Measurements from ENCODE around the gene ARNT2. TPM values are rescaled to one million over a fixed set of nuclear protein-coding genes. Genes with fewer than 3 reads are reported as not detected.

The ARNT2 gene
- total RNA-seq, 6 experiments from 2014 or later, result 2.4 to 16.6 (median 15.5) TPM

DNA sequence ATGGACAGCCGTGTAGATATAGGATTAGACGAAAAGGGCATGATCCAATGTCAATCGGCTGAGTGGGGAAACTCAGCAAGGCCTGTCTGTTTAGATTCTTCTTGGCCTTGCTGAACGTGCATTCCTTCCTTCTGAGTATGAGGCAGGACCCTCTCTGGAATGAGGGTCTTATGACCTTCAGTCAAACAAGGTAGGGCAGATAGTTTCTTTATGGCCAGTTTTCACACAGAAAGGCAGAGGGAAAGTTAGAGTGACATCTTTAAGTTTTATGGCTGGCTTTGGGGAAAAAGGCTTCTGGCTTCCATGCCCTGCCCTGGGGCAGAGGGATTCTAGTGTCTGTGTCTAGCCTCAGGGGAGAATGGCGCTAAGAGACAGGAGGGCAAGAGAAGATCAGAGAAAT is 29.7 kb downstream of the ARNT2 start:
- no peak for DNase-seq
- Mint-ChIP-seq H3K9me3 (no peaks in the 10 kb centered on the region), H3K27ac (no peak overlapping the region), H3K36me3 (ENCODE audit: low read depth) (no peaks in the 10 kb centered on the region), H3K27me3 (ENCODE audit: insufficient read depth) (peaks cover 8% of the 10 kb centered on the region; the same call in 1 of the 2 replicates), H3K4me3 (no peak overlapping the region), H3K4me1 (ENCODE audit: low read depth) (peaks cover 18% of the 10 kb centered on the region)
- TF ChIP-seq, protein P1, sequence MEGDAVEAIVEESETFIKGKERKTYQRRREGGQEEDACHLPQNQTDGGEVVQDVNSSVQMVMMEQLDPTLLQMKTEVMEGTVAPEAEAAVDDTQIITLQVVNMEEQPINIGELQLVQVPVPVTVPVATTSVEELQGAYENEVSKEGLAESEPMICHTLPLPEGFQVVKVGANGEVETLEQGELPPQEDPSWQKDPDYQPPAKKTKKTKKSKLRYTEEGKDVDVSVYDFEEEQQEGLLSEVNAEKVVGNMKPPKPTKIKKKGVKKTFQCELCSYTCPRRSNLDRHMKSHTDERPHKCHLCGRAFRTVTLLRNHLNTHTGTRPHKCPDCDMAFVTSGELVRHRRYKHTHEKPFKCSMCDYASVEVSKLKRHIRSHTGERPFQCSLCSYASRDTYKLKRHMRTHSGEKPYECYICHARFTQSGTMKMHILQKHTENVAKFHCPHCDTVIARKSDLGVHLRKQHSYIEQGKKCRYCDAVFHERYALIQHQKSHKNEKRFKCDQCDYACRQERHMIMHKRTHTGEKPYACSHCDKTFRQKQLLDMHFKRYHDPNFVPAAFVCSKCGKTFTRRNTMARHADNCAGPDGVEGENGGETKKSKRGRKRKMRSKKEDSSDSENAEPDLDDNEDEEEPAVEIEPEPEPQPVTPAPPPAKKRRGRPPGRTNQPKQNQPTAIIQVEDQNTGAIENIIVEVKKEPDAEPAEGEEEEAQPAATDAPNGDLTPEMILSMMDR (IDR thresholded peaks at IDR 0.05), result no peak

DNA sequence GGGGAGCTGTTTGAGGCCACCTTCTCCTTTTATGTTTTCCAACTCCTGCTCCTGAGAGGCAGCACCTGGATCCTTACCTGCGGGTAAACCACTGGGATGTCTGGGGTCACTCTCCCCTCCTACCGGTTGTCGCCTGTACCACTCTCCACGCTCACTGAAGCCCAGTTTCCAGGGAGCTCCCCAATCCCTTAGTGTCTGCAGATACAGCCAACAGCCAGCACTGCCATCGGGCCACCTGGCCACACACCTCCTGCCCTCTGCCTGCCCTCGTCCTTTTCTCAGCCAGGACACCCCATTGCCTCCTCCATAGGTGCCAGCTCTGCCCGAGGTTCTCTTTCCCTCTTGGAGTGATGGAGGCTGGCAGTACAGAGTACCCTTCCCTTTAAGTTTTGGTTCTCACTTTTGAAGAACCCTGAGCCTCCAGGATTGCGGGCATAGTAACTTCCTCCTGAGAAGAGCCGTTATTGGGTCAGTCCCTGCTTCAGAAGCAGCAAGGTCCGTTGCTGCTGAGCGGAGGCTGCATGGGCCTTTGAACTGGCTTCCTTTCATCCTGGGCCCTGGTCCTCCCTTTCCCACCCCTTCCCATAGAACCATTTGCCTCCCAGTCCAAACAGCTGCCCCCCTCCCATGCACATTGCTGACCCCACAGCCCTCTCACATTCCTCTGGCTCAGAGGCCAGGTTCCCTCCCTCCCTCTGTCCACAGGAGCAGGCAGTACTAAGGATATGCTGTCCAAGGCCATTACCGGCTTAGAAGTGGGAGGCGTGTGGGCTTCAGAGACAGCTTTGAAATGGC is 30.9 kb downstream of the ARNT2 start:
- H3K4me3 Mint-ChIP-seq, result no peak overlapping the region
- TF ChIP-seq, protein P1 (IDR thresholded peaks at IDR 0.05), result no peak
- H3K27me3 Mint-ChIP-seq (ENCODE audit: insufficient read depth), result peaks cover 8% of the 10 kb centered on the region; the same call in 1 of the 2 replicates

DNA sequence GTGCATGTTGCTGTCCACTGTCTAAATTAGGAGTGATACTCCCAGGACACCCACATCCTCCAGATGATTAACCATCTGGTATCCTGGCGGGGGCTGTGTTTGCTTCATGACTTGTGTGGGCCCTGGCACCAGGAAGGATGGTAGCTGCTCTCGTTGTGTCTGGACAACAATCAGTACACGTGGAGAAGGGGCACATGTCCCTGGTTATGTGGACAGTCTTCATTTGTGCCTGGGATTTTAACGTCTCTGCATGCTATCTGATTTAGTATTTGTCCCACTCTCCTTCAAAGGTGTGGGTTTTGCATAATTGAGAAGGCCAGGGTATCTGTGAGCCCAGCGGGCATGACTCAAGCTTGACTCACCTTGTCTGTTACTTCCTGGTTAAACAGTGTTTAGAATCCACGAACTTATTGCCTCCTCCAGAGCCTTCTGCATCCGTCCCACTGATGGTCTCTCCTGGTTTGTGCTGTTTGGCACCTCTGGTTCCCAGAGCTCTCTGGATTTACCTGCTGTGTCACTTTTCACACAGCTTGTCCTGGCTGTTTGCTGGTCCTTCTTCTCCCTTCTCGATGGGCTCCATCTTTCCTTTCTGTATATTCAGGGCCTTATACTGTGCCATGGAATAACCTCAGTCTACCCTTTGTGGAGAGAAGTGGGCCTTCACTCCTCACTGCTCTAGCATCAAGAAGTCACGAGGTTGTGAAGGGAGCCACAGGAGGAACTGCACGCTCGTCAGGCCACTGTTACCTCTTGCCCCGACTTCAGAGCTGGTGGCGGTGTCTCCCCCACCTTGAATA is 32.5 kb downstream of the ARNT2 start:
- peaks cover 8% of the 10 kb centered on the region; the same call in 1 of the 2 replicates for H3K27me3 Mint-ChIP-seq (ENCODE audit: insufficient read depth)
- H3K27ac Mint-ChIP-seq, result peak overlapping the region; percentile 8
- no peaks in the 10 kb centered on the region for H3K9me3 Mint-ChIP-seq
- DNase-seq, result peak; percentile 21
- H3K4me1 Mint-ChIP-seq (ENCODE audit: low read depth), result peaks cover 18% of the 10 kb centered on the region
- H3K36me3 Mint-ChIP-seq (ENCODE audit: low read depth), result no peaks in the 10 kb centered on the region
- TF ChIP-seq, protein P1 (IDR thresholded peaks at IDR 0.05), result no peak
- H3K4me3 Mint-ChIP-seq, result peak overlapping the region; percentile 18; the same call in 1 of the 2 replicates

More for the DNA sequence above, 30.9 kb downstream of the ARNT2 start:
- Mint-ChIP-seq H3K4me1 (ENCODE audit: low read depth) (peaks cover 18% of the 10 kb centered on the region), H3K27ac (no peak overlapping the region), H3K9me3 (no peaks in the 10 kb centered on the region), H3K36me3 (ENCODE audit: low read depth) (no peaks in the 10 kb centered on the region)
- no peak for DNase-seq

DNA sequence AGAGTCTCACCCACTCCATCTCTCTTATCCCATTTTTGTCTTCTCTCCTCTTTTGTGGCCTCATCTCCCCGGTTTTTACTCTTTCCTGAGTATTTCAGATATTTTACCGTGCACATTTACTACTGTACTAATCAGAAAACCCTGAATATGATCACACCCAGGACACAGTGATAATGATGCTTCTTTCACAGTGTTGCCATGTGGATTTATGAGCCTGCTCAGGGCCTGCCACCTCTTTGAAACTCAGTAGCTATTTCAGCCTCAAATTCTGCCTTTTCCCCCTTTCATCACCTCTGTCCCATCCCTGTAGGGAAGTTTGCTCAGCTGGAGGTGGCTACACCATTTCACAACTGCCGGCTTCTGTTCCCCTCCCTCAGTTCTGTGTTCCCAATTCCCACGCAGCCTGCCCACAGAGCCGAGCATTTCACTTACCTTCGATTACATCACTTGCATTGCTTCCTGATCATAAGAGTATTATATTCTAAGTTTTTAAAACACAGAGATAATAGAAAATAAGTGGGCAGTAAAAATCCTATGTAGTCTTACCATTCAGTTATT is 33.2 kb downstream of the ARNT2 start:
- Mint-ChIP-seq H3K27me3 (ENCODE audit: insufficient read depth) (peaks cover 8% of the 10 kb centered on the region; the same call in 1 of the 2 replicates), H3K27ac (no peak overlapping the region), H3K9me3 (no peaks in the 10 kb centered on the region), H3K4me1 (ENCODE audit: low read depth) (peaks cover 18% of the 10 kb centered on the region), H3K36me3 (ENCODE audit: low read depth) (no peaks in the 10 kb centered on the region), H3K4me3 (no peak overlapping the region)
- no peak for DNase-seq
- TF ChIP-seq, protein P1 (IDR thresholded peaks at IDR 0.05), result no peak

DNA sequence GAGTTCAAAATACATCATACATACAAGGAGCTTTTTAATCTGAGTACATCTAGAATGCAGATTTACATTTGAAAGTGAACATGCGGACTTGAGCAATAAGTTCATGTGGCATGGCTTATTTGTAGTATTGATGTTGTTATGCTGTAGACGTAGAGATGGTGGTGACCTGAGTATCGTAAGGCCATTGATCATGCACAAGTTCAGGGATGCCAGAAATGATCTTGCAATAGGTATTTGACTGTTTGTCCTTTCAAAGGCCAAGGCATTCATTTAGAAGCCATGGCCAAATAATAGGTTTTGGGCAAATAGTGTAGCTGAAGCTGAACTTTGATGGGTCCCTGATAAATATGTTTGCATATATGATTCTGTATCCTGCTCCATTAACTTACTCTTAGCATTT is 35.0 kb downstream of the ARNT2 start:
- H3K4me3 Mint-ChIP-seq, result no peak overlapping the region
- no peaks in the 10 kb centered on the region for H3K36me3 Mint-ChIP-seq (ENCODE audit: low read depth)
- H3K27me3 Mint-ChIP-seq (ENCODE audit: insufficient read depth), result peaks cover 7% of the 10 kb centered on the region; the same call in 1 of the 2 replicates
- H3K4me1 Mint-ChIP-seq (ENCODE audit: low read depth), result peaks cover 18% of the 10 kb centered on the region
- TF ChIP-seq, protein P1 (IDR thresholded peaks at IDR 0.05), result no peak
- no peaks in the 10 kb centered on the region for H3K9me3 Mint-ChIP-seq
- no peak overlapping the region for H3K27ac Mint-ChIP-seq
- DNase-seq, result no peak

Data from HFFc6 (cell line).